ENCODE results near the gene TARS1.

TARS1 gene

DNA sequence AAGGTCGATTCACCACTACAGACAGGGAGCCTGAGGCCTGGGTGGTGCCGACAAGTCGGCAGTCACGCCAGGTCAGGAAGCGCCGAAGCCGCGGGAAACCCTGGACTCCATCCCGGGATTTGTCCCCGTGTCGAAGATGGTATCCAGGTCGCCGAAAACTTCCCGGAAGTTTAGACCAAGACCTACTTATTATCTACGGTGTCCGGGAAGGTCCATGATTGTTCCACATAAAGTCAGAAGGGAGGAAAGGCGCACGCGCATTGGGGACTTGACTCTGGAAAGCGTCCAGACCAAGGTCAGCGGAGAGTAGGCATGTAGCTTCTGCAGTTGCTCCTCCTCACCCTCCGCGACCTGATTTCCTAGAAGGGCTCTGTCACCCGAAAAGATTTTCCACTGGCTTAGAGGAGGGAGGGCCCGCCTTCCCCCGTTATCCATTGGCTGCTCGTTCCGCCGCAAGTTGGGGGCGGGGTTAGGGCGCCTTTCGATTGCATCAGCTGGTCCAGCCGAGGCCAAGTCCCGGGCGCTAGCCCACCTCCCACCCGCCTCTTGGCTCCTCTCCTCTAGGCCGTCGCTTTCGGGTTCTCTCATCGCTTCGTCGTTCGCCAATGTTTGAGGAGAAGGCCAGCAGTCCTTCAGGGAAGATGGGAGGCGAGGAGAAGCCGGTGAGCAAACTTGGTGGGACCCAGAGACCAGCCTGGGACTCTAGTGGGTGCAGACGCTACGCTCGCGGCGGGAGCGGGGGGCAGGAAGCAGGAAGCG is at the start of gene TARS1:
TSS of gene TARS1 (plus strand) at position 484 of the 759 bp plus-strand sequence. CDS start at position 606, 122 bp downstream.
- peak; percentile 99 for DNase-seq

DNA sequence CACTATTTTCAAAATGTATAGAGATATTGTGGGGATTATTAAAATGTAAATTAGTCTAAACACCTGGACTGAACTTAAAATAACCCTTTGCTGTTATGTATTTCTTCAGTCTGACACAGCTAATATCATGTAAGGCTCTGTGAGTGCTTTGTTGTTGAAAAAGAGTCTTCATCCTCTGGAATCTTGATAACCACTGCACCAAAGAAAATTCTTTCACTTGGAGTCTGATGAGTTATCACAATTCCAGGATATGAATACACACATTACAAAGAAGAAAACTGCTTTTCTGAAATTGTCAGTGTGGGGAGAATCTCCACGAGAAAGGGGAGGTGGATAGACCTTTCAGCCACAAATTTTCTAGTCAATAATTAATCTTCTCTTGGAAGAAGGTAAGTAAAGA is 42.3 kb upstream of the TARS1 start:
- no peak for DNase-seq

DNA sequence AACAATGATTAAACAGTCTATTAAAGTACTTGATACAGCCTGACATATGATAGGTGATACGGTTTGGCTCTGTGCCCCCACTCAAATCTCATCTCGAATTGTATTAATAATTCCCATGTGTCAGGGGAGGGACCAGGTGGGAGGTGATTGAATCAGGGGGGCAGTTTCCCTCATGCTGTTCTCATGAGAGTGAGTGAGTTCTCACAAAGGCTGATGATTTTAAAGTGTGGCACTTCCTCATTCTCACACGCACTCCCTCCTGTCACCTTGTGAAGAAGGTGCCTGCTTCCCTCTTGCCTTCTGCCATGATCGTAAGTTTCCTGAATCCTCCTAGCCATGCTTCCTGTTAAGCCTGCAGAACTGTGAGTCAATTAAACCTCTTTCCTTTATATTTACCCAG is 40.1 kb upstream of the TARS1 start:
- DNase-seq, result no peak

DNA sequence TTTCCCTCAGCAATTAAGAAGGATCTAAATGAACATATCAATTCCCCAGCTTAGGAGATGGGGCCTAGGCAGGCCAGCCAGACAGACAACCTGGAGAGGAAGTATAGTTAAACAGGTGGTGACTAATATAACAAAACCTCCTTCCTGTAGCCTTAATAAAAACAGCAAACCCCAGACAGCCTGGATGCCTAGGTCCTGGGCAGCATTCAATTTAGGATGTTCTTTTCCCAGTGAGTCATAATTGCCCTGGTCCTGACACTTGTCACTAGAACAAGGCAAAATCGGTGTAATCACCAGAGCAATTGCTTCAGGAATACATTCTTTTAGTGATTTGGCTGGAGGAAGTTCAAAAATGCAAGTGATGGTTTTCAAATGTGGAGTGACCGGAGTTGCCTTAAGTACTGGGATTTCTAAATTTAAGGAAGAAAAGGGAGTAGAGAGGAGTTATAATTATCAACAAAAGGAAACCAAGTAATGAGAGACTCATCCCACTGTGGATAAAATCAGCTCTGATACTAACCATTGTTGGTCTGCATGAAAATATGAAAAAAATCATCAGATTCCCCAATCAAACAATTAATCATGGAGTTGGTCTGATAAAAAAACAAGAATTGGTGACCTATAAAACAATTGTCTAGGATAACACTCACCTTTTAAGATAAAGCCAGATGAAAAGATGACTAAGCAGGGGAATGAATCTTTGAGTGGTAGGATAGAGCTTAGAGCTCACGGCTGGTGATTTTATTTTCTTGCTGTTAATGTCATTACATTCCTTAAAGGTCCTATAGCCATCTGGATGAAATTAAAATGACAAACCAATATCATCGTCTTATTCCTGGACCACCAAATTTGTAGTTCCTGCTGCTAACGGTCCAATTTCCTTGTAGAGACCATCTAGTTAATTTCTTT is 39.0 kb upstream of the TARS1 start:
- DNase-seq, result no peak

DNA sequence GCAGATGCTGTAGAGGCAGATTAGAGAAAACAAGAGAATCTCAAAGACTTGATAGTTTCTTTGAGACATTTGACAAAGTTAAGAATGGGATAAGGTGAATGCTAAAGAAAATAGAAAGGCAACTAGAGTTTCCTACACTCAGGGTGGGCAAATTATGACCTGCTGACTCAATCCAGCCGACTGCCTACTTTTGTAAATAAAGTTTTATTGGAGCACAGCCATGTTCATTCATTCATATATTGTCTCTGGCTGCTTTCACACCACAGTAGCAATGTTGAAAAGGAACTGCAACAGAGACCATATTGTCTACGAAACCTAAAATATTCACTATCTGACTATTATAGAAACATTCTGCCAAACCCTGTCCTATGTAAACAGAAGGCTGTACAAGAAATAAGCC is 37.6 kb upstream of the TARS1 start:
- no peak for DNase-seq

DNA sequence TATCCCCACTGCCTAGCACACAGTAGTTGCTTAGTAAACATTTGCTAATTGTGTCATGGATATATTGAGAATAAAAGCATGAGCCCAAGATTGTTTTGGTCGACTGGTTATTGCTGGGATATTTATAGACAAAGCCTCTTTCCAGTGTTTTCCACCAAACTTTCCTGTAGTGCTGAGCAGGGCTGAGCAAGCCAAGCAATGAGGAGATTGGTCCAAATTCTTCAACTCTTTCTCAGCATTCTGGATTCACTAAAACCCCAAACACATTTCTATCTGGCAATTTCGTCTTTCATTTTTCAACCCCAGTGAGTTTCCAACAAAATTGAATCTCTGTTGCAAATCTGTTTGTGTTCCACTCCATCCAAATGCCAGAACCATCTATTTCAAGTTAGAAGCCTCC is 31.9 kb upstream of the TARS1 start:
- no peak for DNase-seq

DNA sequence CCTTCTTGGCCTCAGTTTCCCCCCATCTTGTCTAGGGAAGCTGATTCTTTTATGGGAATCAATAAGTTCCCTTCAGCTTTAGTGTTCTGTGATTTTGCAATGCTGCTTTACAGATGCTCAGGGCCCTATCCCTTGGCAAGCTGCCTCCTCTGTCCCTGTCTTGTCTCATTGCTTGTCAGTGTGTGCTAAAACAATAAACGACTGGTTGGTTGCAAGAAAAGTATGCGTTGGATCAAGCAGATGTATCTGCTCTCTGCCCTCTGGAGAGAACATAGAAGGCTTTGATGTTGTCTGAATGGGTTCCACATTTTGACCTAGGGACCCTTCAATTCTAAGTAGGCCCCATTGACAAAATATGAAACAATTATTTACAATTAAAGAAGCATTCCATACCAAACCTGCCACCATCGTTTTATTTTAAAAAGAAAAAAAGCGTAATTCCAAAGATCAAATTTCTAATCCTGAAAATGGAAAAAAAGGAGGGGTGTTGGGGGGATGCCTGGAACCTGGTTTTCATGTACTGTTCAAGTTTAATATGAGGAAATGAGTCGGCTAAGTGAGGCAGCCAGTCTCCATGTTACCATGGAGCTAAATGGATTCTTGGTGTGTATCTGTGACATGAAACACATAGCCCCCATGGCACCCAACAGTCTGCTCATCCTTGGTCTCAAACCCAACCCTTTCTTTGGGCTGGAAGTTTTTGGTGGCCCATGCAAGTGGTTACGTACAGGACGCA is 31.2 kb upstream of the TARS1 start:
- DNase-seq, result no peak

DNA sequence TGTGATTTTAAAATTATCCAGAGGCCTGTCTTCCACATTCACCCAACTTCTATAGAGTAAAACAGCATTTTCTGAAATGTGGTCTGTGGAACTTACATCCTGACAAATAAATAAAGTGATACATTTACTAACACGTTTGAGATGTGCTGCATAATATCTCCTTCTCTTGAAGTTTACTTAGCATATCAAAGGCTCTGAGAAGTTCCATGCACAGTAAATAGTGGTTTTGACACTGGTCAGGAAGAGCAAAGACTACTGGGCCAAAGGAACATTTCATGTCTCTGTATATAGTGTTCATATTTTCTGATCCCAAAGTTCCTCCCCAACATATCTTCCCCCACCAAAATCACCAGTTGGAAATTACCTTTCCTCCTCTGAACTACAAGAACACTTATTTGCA is 30.5 kb upstream of the TARS1 start:
- DNase-seq, result no peak

DNA sequence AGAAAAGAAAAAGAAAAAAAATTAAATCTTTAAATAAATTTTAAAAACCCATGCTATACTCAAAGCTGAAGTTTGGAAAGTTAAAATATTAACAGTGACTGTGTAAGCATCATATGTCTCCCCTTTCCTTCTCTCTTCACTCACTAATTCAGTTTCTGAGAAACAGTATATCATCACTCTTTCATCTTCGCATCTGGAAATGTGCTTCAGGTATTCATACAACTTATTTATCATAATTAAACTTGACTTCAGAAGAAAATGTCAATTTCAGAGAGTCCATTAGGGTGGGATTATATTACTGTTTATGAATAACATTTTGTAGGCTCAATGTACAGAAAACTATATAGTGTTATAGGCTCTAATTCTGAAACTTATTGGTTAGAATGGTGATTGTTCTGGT is 29.3 kb upstream of the TARS1 start:
- DNase-seq, result no peak

DNA sequence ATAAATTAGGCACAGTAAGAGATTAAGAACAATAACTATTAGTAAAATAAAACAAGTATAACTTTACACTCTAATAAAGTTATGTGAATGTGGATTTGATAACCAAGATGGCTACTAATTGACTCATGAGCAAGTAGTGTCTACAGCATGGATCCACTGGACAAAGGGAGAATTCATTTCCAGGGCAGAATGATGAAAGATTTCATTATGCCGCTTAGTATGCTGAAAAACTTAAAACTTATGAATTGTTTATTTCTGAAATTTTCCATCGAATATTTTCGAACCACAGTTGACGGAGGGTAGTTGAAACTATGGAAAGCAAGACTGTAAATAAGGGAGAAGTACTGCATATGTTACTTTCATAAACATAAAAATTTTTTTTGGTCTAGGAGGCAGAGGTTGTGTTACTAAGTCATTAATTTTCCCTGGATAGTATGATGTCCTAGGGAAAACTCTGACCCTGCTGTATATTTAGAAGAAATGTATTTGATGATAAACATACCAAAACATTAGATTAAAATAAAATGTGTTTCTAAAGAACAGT is 24.9 kb upstream of the TARS1 start:
- DNase-seq, result no peak

DNA sequence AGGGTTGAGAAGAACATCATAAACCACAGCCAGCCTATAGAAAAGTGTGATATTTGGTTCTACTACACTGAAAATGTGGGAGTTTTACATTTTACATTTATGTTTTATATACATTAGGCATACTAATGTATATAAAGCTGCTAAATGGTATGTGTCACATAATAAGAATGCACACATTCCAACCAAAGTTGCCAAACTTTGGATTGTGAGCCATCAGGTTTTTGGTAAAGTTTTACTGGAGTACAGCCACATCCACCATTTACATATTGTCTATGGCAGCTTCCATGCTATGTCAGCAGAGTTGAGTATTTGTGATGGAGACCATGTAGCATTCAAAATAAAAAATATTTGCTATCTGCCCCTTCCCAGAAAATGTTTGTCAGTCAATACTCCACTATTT is 23.1 kb upstream of the TARS1 start:
- no peak for DNase-seq

DNA sequence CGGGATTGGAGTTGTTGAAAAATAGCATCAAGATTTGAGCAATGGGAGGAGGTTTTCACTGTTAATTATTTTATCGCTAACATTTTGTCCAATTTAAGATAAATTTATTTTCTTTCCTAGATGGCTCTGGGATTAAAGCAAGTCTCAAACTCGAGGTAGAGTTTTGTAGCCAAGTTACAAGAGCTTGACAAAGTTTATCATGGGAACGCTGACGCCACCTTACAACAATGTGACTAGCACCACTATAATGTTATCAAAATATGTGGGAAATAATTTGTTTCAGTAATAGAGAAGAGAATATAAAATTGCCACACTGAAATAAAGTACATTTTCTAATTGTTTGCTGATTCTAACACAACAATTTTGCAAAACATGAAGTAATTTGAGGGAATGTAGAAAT is 19.8 kb upstream of the TARS1 start:
- DNase-seq, result no peak

DNA sequence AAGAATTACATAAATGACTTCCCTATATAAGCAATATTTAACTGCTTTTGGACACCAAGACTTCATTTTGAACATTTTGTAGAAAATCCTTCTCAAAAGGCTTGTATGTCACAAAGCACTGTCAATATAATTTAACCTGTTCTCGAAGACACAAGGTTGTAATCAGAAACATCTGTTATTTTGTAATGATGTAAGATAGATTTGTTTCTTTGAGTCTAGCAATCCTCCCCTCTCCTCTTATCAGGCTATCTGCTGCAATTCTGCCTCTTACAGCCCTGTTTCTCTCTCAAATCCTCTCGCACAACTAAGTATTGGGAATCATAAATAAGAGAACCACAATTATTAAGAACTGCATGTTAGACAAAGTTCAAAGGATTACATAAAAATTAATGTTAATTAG is 18.6 kb upstream of the TARS1 start:
- DNase-seq, result no peak

DNA sequence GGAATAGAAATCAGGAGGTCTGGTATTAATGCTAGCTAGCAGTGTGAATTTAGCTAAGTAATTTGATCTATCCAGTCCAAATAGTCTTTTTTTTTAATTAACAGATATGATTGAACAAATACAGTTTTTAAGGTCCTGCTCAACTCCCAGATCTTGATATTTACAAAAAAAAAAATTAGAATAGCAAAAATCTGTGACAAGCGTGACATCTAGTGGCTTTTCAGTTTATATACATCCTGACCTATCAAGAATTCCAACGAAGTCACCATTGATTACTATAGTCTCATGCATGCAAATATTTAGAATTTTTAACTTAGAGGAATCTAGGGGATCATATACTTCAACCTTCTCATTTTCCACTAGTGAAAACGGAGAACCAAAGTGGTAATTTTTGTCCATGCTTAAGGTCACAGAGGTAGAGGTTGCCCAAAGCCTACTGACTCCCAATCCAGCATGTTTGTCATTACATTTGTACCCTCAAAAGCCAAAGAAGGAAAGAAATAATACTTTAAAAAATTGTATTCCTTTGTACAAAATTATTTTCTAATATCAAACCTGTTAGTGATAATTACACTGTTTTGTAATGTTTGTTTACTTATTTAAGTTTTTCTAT is 17.6 kb upstream of the TARS1 start:
- DNase-seq, result peak; percentile 59

DNA sequence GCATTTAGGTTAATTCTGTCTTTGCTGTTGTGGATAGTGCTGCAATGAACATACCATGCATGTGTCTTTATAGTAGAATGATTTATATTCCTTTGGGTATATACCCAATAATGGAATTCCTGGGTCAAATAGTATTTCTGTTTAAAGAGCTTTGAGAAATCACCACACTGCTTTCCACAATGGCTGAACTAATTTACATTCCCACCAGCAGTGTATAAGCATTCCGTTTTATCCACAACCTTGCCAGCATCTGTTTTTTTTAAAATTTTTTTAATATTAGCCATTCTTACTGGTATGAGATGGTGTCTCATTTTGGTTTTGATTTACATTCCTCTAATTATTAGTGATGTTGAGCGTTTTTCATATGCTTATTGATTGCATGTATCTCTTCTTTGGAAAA is 15.5 kb upstream of the TARS1 start:
- no peak for DNase-seq

DNA sequence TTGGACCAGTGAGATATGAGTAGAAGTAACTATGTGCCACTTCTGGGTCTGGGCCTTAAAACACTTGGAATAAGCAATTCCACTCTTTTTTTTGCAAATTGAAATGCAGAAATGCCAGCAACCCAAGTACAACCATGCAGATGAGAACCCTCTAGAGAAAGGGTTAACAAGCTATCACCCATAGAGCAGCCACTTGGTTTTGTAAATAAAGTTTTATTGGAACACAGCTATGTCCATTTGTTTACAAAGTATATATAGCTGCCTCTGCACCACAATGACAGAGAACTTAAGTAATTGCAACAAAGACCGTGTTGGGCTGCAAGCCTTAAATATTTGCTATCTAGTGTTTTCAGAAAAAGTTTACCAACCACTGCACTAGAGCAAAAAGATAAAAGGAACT is 9.8 kb upstream of the TARS1 start:
- DNase-seq, result no peak

DNA sequence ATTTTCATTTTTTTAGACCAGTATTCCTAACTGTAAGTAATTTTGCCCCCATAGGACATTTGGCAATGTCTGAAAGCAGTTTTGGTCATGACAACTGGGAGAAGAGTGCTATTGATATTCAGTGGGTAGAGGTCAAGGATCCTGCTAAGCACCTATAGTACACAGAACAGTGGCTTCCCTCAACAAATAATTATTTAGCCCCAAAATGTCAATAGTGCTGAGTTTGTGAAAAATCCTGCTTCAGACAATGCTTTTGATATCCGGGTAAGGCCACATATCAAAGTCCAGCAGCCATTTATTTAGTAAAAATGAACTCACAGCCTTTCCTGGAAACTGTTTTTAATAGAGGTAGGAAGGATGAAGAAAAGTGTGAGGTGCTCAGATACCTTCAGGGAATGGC is 8.1 kb upstream of the TARS1 start:
- no peak for DNase-seq

DNA sequence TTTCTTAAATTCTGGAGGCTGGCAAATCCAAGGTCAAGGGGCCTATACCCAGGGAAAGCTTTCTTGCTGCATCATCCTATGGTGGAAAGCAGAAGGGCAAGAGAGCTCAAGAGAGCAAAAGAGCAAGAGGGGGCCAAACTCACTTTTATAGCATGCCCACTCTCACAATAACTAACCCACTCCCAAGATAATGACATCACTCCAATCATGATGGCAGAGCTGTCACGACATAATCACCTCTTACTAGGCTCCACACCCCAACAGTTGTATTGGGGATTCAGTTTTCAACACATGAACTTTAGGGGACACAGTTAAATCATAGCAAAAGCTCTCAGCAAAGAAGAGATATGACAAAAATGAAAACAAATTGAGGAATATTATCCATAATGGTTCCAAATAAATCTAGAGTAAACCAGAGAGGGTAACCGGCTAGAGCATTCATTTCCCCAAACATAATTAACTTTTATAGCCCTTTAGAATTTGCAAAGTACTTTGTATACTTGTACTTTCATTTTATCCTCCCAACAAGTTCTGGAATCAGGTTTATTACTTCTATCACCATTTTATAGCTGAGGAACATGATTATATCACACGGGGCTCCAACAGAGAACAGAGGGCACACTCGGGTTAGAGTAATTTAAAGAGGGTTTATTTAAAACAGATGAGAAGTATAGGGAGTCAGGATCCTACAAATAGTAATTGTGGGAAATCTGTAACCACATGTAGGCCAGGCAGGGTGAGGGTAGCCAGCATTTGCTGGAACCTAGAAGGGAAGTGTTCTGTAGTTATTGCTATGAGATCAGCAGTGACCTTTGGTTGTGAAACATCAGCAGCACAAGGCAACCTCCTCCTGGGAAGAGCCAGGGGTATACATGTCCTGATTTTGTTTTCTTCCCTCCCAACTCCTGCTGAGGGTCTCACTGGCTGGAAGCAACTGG is 7.2 kb upstream of the TARS1 start:
- no peak for DNase-seq

DNA sequence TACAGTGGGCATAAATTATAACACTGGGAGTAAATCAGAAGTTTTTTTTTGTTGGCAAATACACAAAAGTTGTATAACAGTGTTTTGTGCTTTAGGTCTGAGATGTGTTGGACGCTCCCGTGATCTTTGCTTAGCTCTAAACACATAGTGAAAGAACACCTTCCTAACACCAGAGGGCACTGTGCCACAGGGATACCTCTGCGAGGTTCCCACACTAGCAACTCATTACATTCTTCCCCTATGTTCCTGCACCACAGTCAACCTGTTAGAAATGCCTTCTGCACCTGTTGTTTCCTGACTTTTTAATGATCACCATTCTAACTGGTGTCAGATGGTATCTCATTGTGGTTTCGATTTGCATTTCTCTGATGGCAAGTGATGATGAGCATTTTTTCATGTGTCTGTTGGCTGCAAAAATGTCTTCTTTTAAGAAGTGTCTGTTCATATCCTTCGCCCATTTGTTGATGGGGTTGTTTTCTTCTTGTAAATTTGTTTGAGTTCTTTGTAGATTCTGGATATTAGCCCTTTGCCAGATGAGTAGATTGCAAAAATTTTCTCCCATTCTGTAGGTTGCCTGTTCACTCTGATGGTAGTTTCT is 4.8 kb upstream of the TARS1 start:
- peak; percentile 85 for DNase-seq

DNA sequence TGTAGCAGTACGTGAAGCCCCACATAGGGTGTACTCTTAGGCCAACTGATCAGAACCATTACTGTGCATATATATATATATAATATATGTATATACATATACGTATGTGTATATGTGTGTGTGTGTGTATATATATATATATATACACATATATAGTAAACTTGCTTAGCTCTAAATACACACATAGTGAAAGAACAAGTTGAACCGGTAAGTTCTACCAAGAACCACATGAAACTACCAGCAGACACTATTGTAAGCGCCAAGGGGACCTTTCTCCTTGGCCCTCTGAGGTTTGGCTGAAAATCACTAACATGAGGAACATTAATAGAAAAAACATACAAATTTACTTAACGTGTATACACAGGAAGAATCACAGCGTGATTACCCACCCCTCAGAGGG is 1.8 kb upstream of the TARS1 start:
- DNase-seq, result no peak

DNA sequence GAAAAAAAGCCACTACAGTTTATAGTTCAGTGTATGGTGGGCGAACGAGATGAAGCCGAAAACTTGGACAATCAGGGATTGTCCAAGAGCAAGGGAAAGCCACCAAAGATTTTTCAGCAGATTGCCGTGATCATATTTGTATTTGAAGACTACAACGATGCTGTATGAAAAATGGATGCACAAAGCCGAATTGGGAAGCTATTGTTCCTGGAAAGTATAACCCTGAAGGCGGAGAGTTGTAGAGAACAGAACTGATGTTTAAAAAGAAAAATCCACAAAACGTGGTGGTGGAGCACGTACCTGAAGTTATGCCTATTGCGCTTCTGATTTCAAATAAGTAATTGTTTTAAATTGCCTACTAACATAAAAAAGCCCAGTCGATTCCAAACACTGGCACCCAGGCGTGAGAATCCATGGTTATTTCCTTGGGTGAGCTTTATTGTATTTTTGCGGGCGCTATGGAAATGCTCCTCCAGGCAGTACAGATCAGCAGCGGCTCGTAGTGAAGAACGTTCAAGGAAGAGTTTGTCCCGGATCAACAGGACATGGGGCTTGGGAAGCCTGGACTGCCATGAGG is 772 bp upstream of the TARS1 start:
- DNase-seq, result peak; percentile 69
